GM23338 (cell line): ENCODE measurements around the gene SLC6A7. TPM values are rescaled to one million over a fixed set of nuclear protein-coding genes. Genes with fewer than 3 reads are reported as not detected.

ENCODE experiments used
- ATAC-seq: fragments of 200-7000 bp; cut with Tn5 transposase; 3 replicates; pipeline ENCODE4 v1.9.1; 2020
- DNase-seq: peaks from one replicate; pipeline ENCODE4 v3.0.0-alpha.2; 2015; ENCODE audit warnings: low spot score
- H2AFZ ChIP-seq: fragments of 200-600 bp; sonication (generic); 2 replicates; pipeline ENCODE4 v1.8.0; 2016; ENCODE audit warnings: antibody characterized with exemption, mild to moderate bottlenecking, moderate library complexity
- H3F3A ChIP-seq: fragments of 200-600 bp; sonication (generic); replicated peaks from 2 replicates; pipeline ENCODE4 v1.8.0; 2017; ENCODE audit warnings: antibody characterized with exemption, mixed run types, low read depth
- H3K27ac ChIP-seq: fragments of 200-600 bp; sonication (generic); 2 replicates; pipeline ENCODE4 v1.6.1; 2016; ENCODE audit warnings: low read depth
- H3K27me3 ChIP-seq: fragments of 200-600 bp; sonication (generic); 2 replicates; pipeline ENCODE4 v1.8.0; 2016; ENCODE audit warnings: mild to moderate bottlenecking, mixed run types, moderate library complexity; ENCODE audit not compliant: insufficient read depth
- H3K36me3 ChIP-seq: fragments of 200-600 bp; sonication (generic); 2 replicates; pipeline ENCODE4 v1.8.0; 2016; ENCODE audit warnings: mild to moderate bottlenecking; ENCODE audit not compliant: insufficient read depth
- H3K4me1 ChIP-seq: fragments of 200-600 bp; sonication (generic); 2 replicates; pipeline ENCODE4 v1.8.0; 2016; ENCODE audit warnings: mild to moderate bottlenecking, moderate library complexity; ENCODE audit not compliant: insufficient read depth
- H3K4me2 ChIP-seq: fragments of 200-600 bp; sonication (generic); 2 replicates; pipeline ENCODE4 v1.7.1; 2017; ENCODE audit warnings: mixed run types
- H3K4me3 ChIP-seq: fragments of 200-600 bp; sonication (generic); 2 replicates; pipeline ENCODE4 v1.6.1; 2016; ENCODE audit warnings: mixed run types
- H3K79me2 ChIP-seq: fragments of 200-600 bp; sonication (generic); replicated peaks from 2 replicates; pipeline ENCODE4 v1.8.0; 2017; ENCODE audit warnings: mild to moderate bottlenecking; ENCODE audit not compliant: insufficient read depth
- H3K9me2 ChIP-seq: fragments of 200-600 bp; sonication (generic); 2 replicates; pipeline ENCODE4 v1.8.0; 2017; ENCODE audit not compliant: insufficient read depth
- H4K20me1 ChIP-seq: fragments of 200-600 bp; sonication (generic); replicated peaks from 2 replicates; pipeline ENCODE4 v1.8.0; 2017; ENCODE audit warnings: mild to moderate bottlenecking; ENCODE audit not compliant: insufficient read depth
- H3K27ac Mint-ChIP-seq: 2 replicates; pipeline ENCODE4 v1.8.0; 2020; ENCODE audit warnings: inconsistent platforms, mild to moderate bottlenecking, moderate library complexity, mixed read lengths
- H3K27me3 Mint-ChIP-seq: 3 replicates; pipeline ENCODE4 v1.8.0; 2022; ENCODE audit warnings: low read depth, mild to moderate bottlenecking, moderate library complexity, mixed read lengths, inconsistent platforms; ENCODE audit not compliant: insufficient read depth, poor library complexity
- H3K36me3 Mint-ChIP-seq: 3 replicates; pipeline ENCODE4 v1.8.0; 2021; ENCODE audit warnings: low read depth, mild to moderate bottlenecking, inconsistent platforms, moderate library complexity, mixed read lengths
- H3K4me1 Mint-ChIP-seq: 3 replicates; pipeline ENCODE4 v1.8.0; 2020; ENCODE audit warnings: mild to moderate bottlenecking, inconsistent platforms, mixed read lengths
- H3K4me3 Mint-ChIP-seq: 3 replicates; pipeline ENCODE4 v1.8.0; 2021; ENCODE audit warnings: moderate library complexity, mild to moderate bottlenecking, inconsistent platforms, mixed read lengths
- H3K9me3 Mint-ChIP-seq: 3 replicates; pipeline ENCODE4 v1.8.0; 2020; ENCODE audit warnings: moderate library complexity, mild to moderate bottlenecking, inconsistent platforms, mixed read lengths
- CREB1 ChIP-seq: fragments of 250-450 bp; sonication (Bioruptor Pico); IDR thresholded peaks from 2 replicates; pipeline ENCODE4 v1.5.0; 2020; ENCODE audit warnings: low read depth, mild to moderate bottlenecking, moderate library complexity
- EZH2 ChIP-seq: fragments of 200-600 bp; sonication (generic); IDR thresholded peaks from one replicate; pipeline ENCODE4 v1.8.0; 2017; ENCODE audit warnings: antibody characterized with exemption, mild to moderate bottlenecking, low read depth; ENCODE audit not compliant: unreplicated experiment
- EZH2phosphoT487 ChIP-seq: fragments of 200-600 bp; sonication (generic); IDR thresholded peaks from one replicate; pipeline ENCODE4 v1.8.1; 2018; ENCODE audit warnings: antibody characterized with exemption; ENCODE audit not compliant: unreplicated experiment
- JUNB ChIP-seq: IDR thresholded peaks from one replicate; pipeline ENCODE4 v1.6.1; 2016; ENCODE audit warnings: antibody characterized with exemption; ENCODE audit not compliant: unreplicated experiment
- POLR2AphosphoS5 ChIP-seq: IDR thresholded peaks from 2 replicates; pipeline ENCODE4 v1.6.1; 2016; ENCODE audit warnings: antibody characterized with exemption, low read depth
- STAT1 ChIP-seq: IDR thresholded peaks from one replicate; pipeline ENCODE4 v1.6.1; 2016; ENCODE audit warnings: antibody characterized with exemption; ENCODE audit not compliant: unreplicated experiment
- ZNF114 ChIP-seq: fragments of 250-450 bp; sonication (Bioruptor Pico); IDR thresholded peaks from 2 replicates; pipeline ENCODE4 v1.5.0; 2020; ENCODE audit warnings: mild to moderate bottlenecking, moderate library complexity
- ZNF331 ChIP-seq: fragments of 250-450 bp; sonication (Bioruptor Pico); IDR thresholded peaks from 2 replicates; pipeline ENCODE4 v1.5.0; 2020; ENCODE audit warnings: low read depth, mild to moderate bottlenecking, moderate library complexity
- polyA plus RNA-seq: library from polyadenylated mRNA; unstranded; fragments of >200 nt; fragmentation: Nextera tagmentation; extraction: Ambion mirVana; gene quantifications from 2 replicates; pipeline ENCODE4 v1.2.1, GENCODE V29; 2016
- total RNA-seq: library from RNA; depleted of rRNA; stranded (reverse); fragments of >200 nt; shearing (Covaris generic); gene quantifications from 2 replicates; pipeline ENCODE4 v1.2.3, GENCODE V29; 2014
- TF ChIP-seq, protein P1 (sequence below): IDR thresholded peaks from 2 replicates; pipeline ENCODE4 v1.6.1; 2016; ENCODE audit warnings: antibody characterized with exemption
- TF ChIP-seq, protein P2 (sequence below): fragments of 250-450 bp; sonication (Bioruptor Pico); IDR thresholded peaks from 2 replicates; pipeline ENCODE4 v1.5.0; 2020; ENCODE audit warnings: mild to moderate bottlenecking, moderate library complexity

SLC6A7 gene
- total and polyA plus RNA-seq, 2 experiments from 2014 or later = not detected

DNA sequence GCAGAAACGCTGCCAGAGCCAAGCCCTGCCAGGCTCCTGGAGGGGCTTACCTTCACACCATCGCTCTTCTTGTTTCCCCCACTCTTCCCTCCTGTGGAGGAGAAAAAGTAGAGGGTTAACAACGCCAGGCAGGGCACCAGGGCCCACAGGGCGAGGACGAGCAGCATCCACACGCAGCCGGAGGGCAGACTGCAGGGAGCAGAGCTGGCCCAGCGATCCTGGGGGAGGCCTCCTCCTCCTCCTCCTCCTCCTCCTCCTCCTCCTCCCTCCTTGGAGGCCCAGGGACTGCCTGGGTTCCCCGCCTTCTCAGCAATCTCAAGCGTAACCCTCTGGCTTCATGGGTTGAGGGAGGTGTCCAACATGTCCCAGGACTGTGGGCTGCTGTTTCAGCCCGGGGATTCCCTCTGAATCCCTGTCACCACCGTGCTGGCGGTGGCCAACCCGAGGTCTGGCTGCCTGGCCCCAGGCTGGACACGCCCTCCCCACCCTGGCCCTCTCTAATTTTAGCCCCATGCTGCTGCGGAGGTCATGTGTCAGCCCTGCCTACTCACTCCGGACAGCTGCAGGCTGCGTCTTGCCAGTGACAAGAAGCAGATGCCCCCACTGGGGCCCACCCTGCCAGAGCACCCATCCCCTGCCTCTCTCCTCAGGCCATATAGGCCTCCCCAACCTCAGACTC is 55.4 kb downstream of the SLC6A7 start:
- DNase-seq (no peak), ATAC-seq (no peak)
- H4K20me1 ChIP-seq = no peaks in the 10 kb centered on the region
- H3K36me3 Mint-ChIP-seq = no peaks in the 10 kb centered on the region
- TF ChIP-seq CREB1 (CRISPR knock-in tag) = no peak
- TF ChIP-seq POLR2AphosphoS5 = no peak
- no peak for TF ChIP-seq EZH2
- TF ChIP-seq ZNF331 (CRISPR knock-in tag) = no peak
- no peak for TF ChIP-seq JUNB
- TF ChIP-seq EZH2phosphoT487 = no peak
- TF ChIP-seq STAT1 = no peak
- TF ChIP-seq, protein P1, sequence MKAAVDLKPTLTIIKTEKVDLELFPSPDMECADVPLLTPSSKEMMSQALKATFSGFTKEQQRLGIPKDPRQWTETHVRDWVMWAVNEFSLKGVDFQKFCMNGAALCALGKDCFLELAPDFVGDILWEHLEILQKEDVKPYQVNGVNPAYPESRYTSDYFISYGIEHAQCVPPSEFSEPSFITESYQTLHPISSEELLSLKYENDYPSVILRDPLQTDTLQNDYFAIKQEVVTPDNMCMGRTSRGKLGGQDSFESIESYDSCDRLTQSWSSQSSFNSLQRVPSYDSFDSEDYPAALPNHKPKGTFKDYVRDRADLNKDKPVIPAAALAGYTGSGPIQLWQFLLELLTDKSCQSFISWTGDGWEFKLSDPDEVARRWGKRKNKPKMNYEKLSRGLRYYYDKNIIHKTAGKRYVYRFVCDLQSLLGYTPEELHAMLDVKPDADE = no peak
- TF ChIP-seq ZNF114 = no peak
- TF ChIP-seq, protein P2, sequence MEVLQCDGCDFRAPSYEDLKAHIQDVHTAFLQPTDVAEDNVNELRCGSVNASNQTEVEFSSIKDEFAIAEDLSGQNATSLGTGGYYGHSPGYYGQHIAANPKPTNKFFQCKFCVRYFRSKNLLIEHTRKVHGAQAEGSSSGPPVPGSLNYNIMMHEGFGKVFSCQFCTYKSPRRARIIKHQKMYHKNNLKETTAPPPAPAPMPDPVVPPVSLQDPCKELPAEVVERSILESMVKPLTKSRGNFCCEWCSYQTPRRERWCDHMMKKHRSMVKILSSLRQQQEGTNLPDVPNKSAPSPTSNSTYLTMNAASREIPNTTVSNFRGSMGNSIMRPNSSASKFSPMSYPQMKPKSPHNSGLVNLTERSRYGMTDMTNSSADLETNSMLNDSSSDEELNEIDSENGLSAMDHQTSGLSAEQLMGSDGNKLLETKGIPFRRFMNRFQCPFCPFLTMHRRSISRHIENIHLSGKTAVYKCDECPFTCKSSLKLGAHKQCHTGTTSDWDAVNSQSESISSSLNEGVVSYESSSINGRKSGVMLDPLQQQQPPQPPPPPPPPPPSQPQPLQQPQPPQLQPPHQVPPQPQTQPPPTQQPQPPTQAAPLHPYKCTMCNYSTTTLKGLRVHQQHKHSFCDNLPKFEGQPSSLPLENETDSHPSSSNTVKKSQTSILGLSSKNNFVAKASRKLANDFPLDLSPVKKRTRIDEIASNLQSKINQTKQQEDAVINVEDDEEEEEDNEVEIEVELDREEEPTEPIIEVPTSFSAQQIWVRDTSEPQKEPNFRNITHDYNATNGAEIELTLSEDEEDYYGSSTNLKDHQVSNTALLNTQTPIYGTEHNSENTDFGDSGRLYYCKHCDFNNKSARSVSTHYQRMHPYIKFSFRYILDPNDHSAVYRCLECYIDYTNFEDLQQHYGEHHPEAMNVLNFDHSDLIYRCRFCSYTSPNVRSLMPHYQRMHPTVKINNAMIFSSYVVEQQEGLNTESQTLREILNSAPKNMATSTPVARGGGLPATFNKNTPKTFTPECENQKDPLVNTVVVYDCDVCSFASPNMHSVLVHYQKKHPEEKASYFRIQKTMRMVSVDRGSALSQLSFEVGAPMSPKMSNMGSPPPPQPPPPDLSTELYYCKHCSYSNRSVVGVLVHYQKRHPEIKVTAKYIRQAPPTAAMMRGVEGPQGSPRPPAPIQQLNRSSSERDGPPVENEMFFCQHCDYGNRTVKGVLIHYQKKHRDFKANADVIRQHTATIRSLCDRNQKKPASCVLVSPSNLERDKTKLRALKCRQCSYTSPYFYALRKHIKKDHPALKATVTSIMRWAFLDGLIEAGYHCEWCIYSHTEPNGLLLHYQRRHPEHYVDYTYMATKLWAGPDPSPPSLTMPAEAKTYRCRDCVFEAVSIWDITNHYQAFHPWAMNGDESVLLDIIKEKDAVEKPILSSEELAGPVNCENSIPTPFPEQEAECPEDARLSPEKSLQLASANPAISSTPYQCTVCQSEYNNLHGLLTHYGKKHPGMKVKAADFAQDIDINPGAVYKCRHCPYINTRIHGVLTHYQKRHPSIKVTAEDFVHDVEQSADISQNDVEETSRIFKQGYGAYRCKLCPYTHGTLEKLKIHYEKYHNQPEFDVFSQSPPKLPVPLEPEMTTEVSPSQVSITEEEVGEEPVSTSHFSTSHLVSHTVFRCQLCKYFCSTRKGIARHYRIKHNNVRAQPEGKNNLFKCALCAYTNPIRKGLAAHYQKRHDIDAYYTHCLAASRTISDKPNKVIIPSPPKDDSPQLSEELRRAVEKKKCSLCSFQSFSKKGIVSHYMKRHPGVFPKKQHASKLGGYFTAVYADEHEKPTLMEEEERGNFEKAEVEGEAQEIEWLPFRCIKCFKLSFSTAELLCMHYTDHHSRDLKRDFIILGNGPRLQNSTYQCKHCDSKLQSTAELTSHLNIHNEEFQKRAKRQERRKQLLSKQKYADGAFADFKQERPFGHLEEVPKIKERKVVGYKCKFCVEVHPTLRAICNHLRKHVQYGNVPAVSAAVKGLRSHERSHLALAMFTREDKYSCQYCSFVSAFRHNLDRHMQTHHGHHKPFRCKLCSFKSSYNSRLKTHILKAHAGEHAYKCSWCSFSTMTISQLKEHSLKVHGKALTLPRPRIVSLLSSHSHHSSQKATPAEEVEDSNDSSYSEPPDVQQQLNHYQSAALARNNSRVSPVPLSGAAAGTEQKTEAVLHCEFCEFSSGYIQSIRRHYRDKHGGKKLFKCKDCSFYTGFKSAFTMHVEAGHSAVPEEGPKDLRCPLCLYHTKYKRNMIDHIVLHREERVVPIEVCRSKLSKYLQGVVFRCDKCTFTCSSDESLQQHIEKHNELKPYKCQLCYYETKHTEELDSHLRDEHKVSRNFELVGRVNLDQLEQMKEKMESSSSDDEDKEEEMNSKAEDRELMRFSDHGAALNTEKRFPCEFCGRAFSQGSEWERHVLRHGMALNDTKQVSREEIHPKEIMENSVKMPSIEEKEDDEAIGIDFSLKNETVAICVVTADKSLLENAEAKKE = no peak
- H3K4me3 ChIP-seq = no peak overlapping the region
- no peak overlapping the region for H3K4me2 ChIP-seq
- H3K27ac Mint-ChIP-seq = no peak overlapping the region
- no peaks in the 10 kb centered on the region for H3K36me3 ChIP-seq
- no peak overlapping the region for H3K27ac ChIP-seq
- no peaks in the 10 kb centered on the region for H3K9me2 ChIP-seq
- H3K79me2 ChIP-seq = no peaks in the 10 kb centered on the region
- no peaks in the 10 kb centered on the region for H3K4me1 ChIP-seq
- no peaks in the 10 kb centered on the region for H3K9me3 Mint-ChIP-seq
- peaks cover 3% of the 10 kb centered on the region; the same call in 1 of the 3 replicates for H3K4me1 Mint-ChIP-seq
- H3K27me3 ChIP-seq = no peaks in the 10 kb centered on the region
- no peaks in the 10 kb centered on the region for H3F3A ChIP-seq
- no peak overlapping the region for H2AFZ ChIP-seq
- H3K27me3 Mint-ChIP-seq = peaks cover 8% of the 10 kb centered on the region
- no peak overlapping the region for H3K4me3 Mint-ChIP-seq
